ENCODE data around the gene CYP27C1.

GRCh38 chr2:127170021-127170420 is 50.1 kb downstream of the CYP27C1 start:
- no peak for TF ChIP-seq CTCF (conservative IDR thresholded peaks at IDR 0.05; ENCODE audit: low read length)
- no peak for TF ChIP-seq EZH2phosphoT487 (IDR thresholded peaks at IDR 0.05; ENCODE audit: borderline replicate concordance)
